Keratinocyte (primary cell): ENCODE results near the gene SH3D19. TPM values are rescaled to one million over a fixed set of nuclear protein-coding genes. Genes with fewer than 3 reads are reported as not detected.

Source experiments
- DNase-seq: peaks from one replicate; pipeline ENCODE4 v3.0.0-alpha.2; 2011; ENCODE audit warnings: low read depth, missing footprints, low spot score
- FAIRE-seq: peaks from 2 replicates; lab custom pipeline; 2011; peaks lifted over from hg19 to GRCh38; lab: Jason Lieb, UNC
- H2AFZ ChIP-seq: 2 replicates; pipeline ENCODE4 v1.6.0; 2012; ENCODE audit warnings: low read length, control low read depth, inconsistent platforms; ENCODE audit not compliant: control insufficient read depth
- H3K27ac ChIP-seq: 2 replicates; pipeline ENCODE4 v1.5.1; 2011; ENCODE audit warnings: low read length; ENCODE audit not compliant: control insufficient read depth, insufficient read depth
- H3K27me3 ChIP-seq: 3 replicates; pipeline ENCODE4 v1.6.0; 2011; ENCODE audit warnings: low read length; ENCODE audit not compliant: control insufficient read depth, insufficient read depth; ENCODE audit errors: extremely low read depth
- H3K36me3 ChIP-seq, 2 experiments: 2 replicates in 1 of 2; 3 replicates in 1 of 2; pipeline ENCODE4 v1.5.1; 2011; ENCODE audit warnings: low read length in 2 of 2, mild to moderate bottlenecking in 1 of 2; ENCODE audit not compliant: control insufficient read depth in 2 of 2, insufficient read depth in 2 of 2; ENCODE audit errors: extremely low read depth in 1 of 2
- H3K4me1 ChIP-seq: 3 replicates; pipeline ENCODE4 v1.5.1; 2011; ENCODE audit warnings: low read length; ENCODE audit not compliant: control insufficient read depth, insufficient read depth; ENCODE audit errors: extremely low read depth
- H3K4me2 ChIP-seq: 3 replicates; pipeline ENCODE4 v1.6.0; 2011; ENCODE audit warnings: low read depth, low read length; ENCODE audit not compliant: control insufficient read depth, insufficient read depth; ENCODE audit errors: extremely low read depth
- H3K4me3 ChIP-seq, 3 experiments: fragments of 200-600 bp in 1 of 3; sonication (generic) in 1 of 3; 2 replicates in 2 of 3; 3 replicates in 1 of 3; pipeline ENCODE4 v1.5.1; 2011 to 2016; ENCODE audit warnings: low read length in 3 of 3, mild to moderate bottlenecking in 3 of 3, control low read depth in 2 of 3, inconsistent platforms in 1 of 3, low read depth in 1 of 3, mixed read lengths in 1 of 3, mixed run types in 1 of 3, moderate library complexity in 1 of 3; ENCODE audit not compliant: control insufficient read depth in 2 of 3, insufficient read depth in 2 of 3; ENCODE audit errors: extremely low read depth in 1 of 3
- H3K79me2 ChIP-seq: 2 replicates; pipeline ENCODE4 v1.6.0; 2012; ENCODE audit warnings: low read length; ENCODE audit not compliant: control insufficient read depth, insufficient read depth
- H3K9ac ChIP-seq: 3 replicates; pipeline ENCODE4 v1.6.0; 2011; ENCODE audit warnings: low read length; ENCODE audit not compliant: control insufficient read depth, insufficient read depth; ENCODE audit errors: extremely low read depth
- H3K9me1 ChIP-seq: 3 replicates; pipeline ENCODE4 v1.6.0; 2011; ENCODE audit warnings: low read length; ENCODE audit not compliant: control insufficient read depth, insufficient read depth; ENCODE audit errors: extremely low read depth
- H3K9me3 ChIP-seq: 2 replicates; pipeline ENCODE4 v1.5.1; 2012; ENCODE audit warnings: low read depth, low read length; ENCODE audit not compliant: control insufficient read depth
- H4K20me1 ChIP-seq: 3 replicates; pipeline ENCODE4 v1.6.0; 2011; ENCODE audit warnings: low read length; ENCODE audit not compliant: control insufficient read depth, insufficient read depth; ENCODE audit errors: extremely low read depth
- EZH2 ChIP-seq: IDR thresholded peaks from one replicate; pipeline ENCODE4 v1.6.1; 2012; ENCODE audit warnings: inconsistent platforms, mild to moderate bottlenecking, low read length, moderate library complexity
- dilution Hi-C: fragments of 300-500 bp; cut with MboI; formaldehyde crosslinking; loops from one replicate; pipeline ENCODE4 v1.7.0; 2020; ENCODE audit warnings: low sequenced_read_pairs; ENCODE audit not compliant: extremely low pct_ligation_motif_present
- polyA plus RNA-seq, 5 experiments: library from polyadenylated mRNA; depleted of rRNA in 3 of 5; stranded (reverse) in 3 of 5; stranded (forward) in 1 of 5; unstranded in 1 of 5; fragments of >200 nt; gene quantifications; 1 replicate in 1 of 5; 2 replicates in 3 of 5; 3 replicates in 1 of 5; pipeline versions ENCODE4 v1.2.1 to v1.2.3, GENCODE V29; 2011 to 2012; ENCODE audit warnings: missing spikeins in 2 of 5, low read depth in 1 of 5, low replicate concordance in 1 of 5
- TF ChIP-seq, protein P1 (sequence below), 3 experiments: IDR thresholded peaks in 1 of 3; conservative IDR thresholded peaks in 1 of 3; optimal IDR thresholded peaks in 1 of 3; 2 replicates in 2 of 3; 3 replicates in 1 of 3; pipeline versions ENCODE3 to v1.5.1; 2011; ENCODE audit warnings: low read length in 3 of 3, mild to moderate bottlenecking in 3 of 3, moderate library complexity in 2 of 3, control low read depth in 1 of 3, inconsistent platforms in 1 of 3; ENCODE audit not compliant: insufficient read depth in 2 of 3; ENCODE audit errors: extremely low read depth in 1 of 3

Gene SH3D19
- polyA plus RNA-seq, 1 donor (not counting 4 experiments of a cell fraction or from before 2014, with no cell fraction given) = 24.8 TPM

GRCh38 chr4:151092488-151092887 lies 232.9 kb downstream of the SH3D19 start:
- Histone ChIP-seq H2AFZ (no peak overlapping the region), H3K27ac (no peak overlapping the region), H4K20me1 (no peaks in the 10 kb centered on the region), H3K9me1 (no peaks in the 10 kb centered on the region), H3K27me3 (no peaks in the 10 kb centered on the region), H3K79me2 (no peaks in the 10 kb centered on the region), H3K9me3 (no peaks in the 10 kb centered on the region), H3K4me2 (no peak overlapping the region), H3K9ac (no peak overlapping the region), H3K4me1 (no peaks in the 10 kb centered on the region), H3K4me3 (no peak overlapping the region), H3K36me3 (no peaks in the 10 kb centered on the region)
- TF ChIP-seq, protein P1, sequence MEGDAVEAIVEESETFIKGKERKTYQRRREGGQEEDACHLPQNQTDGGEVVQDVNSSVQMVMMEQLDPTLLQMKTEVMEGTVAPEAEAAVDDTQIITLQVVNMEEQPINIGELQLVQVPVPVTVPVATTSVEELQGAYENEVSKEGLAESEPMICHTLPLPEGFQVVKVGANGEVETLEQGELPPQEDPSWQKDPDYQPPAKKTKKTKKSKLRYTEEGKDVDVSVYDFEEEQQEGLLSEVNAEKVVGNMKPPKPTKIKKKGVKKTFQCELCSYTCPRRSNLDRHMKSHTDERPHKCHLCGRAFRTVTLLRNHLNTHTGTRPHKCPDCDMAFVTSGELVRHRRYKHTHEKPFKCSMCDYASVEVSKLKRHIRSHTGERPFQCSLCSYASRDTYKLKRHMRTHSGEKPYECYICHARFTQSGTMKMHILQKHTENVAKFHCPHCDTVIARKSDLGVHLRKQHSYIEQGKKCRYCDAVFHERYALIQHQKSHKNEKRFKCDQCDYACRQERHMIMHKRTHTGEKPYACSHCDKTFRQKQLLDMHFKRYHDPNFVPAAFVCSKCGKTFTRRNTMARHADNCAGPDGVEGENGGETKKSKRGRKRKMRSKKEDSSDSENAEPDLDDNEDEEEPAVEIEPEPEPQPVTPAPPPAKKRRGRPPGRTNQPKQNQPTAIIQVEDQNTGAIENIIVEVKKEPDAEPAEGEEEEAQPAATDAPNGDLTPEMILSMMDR (optimal IDR thresholded peaks at IDR 0.05 in 1 of 3, IDR thresholded peaks at IDR 0.05 in 1 of 3, conservative IDR thresholded peaks at IDR 0.05 in 1 of 3; ENCODE audit: extremely low read depth in 1 of 3, insufficient read depth in 2 of 3, low read length in 3 of 3) = no peak
- TF ChIP-seq EZH2 = no peak
- no peak for DNase-seq
- FAIRE-seq = no peak
- dilution Hi-C loops = no loop called here

- no peaks in the 10 kb centered on the region for H3K9me3 ChIP-seq
- TF ChIP-seq, protein P1 (optimal IDR thresholded peaks at IDR 0.05 in 1 of 3, IDR thresholded peaks at IDR 0.05 in 1 of 3, conservative IDR thresholded peaks at IDR 0.05 in 1 of 3; ENCODE audit: extremely low read depth in 1 of 3, insufficient read depth in 2 of 3, low read length in 3 of 3) = no peak
- no peak for TF ChIP-seq EZH2
- no peaks in the 10 kb centered on the region for H3K4me1 ChIP-seq
- H3K4me3 ChIP-seq = no peak overlapping the region
- FAIRE-seq (no peak), DNase-seq (no peak)
- dilution Hi-C loops = no loop called here
- no peaks in the 10 kb centered on the region for H3K27me3 ChIP-seq
- no peaks in the 10 kb centered on the region for H3K9me1 ChIP-seq
- no peak overlapping the region for H3K27ac ChIP-seq
- no peak overlapping the region for H2AFZ ChIP-seq
- H3K79me2 ChIP-seq = no peaks in the 10 kb centered on the region
- no peak overlapping the region for H3K9ac ChIP-seq
- H4K20me1 ChIP-seq = no peaks in the 10 kb centered on the region
- no peak overlapping the region for H3K4me2 ChIP-seq
- H3K36me3 ChIP-seq = no peaks in the 10 kb centered on the region
Observed at GRCh38 chr4:151091047-151091446, 234.4 kb downstream of the SH3D19 start.
